ENCODE measurements around the gene ERO1B.

The ERO1B gene

DNA sequence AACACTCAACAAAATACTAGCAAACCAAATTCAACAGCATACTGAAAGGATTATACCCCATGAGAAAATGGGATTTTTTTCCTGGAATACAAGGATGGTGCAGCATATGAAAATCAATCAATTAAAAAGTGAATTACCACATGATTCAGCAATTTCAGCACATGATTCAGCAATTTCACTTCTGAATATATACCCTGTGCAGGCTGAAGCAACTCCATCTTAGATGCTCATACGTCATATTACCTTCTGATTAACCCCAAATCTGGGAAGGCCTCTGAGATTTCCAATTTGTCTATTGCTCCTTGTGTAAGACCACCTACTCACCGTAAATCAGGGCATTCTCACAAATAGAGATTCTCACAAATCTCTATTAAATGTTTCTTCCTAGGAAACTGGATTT lies 43.8 kb upstream of the ERO1B start:
- H3K9ac ChIP-seq (ENCODE audit: low read length): no peak overlapping the region
- H3K27me3 ChIP-seq (ENCODE audit: insufficient read depth, low read length): no peaks in the 10 kb centered on the region
- no peaks in the 10 kb centered on the region for H3F3A ChIP-seq (ENCODE audit: insufficient read depth, low read length)
- no peaks in the 10 kb centered on the region for H4K20me1 ChIP-seq (ENCODE audit: insufficient read depth, low read length)
- H3K4me1 ChIP-seq (ENCODE audit: insufficient read depth, low read length, severe bottlenecking): no peaks in the 10 kb centered on the region
- H3K4me2 ChIP-seq (ENCODE audit: low read length): no peak overlapping the region
- H3K79me2 ChIP-seq (ENCODE audit: insufficient read depth, low read length): no peaks in the 10 kb centered on the region
- H3K27ac ChIP-seq (ENCODE audit: low read depth, low read length, poor library complexity, severe bottlenecking): no peak overlapping the region
- H3K36me3 ChIP-seq (ENCODE audit: insufficient read depth, low read length): no peaks in the 10 kb centered on the region
- H2AFZ ChIP-seq (ENCODE audit: low read length): no peak overlapping the region
- H3K9me2 ChIP-seq (ENCODE audit: low read depth, low read length): no peaks in the 10 kb centered on the region
- H3K9me3 ChIP-seq (ENCODE audit: low read length): 0 out of 2 replicates have a peak, but pooled peaks cover 5% of the 10 kb centered on the region
- TF ChIP-seq EZH2 (IDR thresholded peaks at IDR 0.05; ENCODE audit: borderline replicate concordance, low read length): no peak
- TF ChIP-seq, protein P1, sequence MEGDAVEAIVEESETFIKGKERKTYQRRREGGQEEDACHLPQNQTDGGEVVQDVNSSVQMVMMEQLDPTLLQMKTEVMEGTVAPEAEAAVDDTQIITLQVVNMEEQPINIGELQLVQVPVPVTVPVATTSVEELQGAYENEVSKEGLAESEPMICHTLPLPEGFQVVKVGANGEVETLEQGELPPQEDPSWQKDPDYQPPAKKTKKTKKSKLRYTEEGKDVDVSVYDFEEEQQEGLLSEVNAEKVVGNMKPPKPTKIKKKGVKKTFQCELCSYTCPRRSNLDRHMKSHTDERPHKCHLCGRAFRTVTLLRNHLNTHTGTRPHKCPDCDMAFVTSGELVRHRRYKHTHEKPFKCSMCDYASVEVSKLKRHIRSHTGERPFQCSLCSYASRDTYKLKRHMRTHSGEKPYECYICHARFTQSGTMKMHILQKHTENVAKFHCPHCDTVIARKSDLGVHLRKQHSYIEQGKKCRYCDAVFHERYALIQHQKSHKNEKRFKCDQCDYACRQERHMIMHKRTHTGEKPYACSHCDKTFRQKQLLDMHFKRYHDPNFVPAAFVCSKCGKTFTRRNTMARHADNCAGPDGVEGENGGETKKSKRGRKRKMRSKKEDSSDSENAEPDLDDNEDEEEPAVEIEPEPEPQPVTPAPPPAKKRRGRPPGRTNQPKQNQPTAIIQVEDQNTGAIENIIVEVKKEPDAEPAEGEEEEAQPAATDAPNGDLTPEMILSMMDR (IDR thresholded peaks at IDR 0.05; ENCODE audit: low read length): no peak
- no peak overlapping the region for H3K4me3 ChIP-seq (ENCODE audit: low read depth, low read length, poor library complexity, severe bottlenecking)

DNA sequence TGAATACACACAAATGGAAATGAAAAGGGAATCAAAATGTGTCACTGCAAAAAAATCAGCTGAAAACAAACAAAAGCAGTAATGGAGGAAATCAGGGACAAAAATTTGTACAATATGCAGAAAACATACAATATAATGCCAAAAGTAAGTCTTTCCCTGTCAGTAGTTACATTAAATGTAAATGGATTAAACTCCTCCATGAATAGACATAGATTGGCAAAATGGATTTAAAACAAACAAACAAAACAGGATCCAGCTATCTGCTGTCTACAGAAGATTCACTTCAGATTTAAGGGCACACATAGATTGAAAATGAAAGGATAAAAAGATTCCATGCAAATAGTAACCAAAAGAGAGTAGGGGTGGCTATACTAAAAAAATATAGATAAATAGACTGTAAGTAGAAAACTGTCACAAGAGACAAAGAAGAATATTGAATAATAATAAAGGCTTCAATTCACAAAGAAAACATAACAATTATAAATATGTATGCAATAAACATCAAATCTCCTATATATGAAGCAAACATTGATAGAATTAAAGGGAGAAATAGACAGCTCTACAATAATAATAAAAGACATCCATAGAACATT lies 42.2 kb upstream of the ERO1B start:
- Histone ChIP-seq H3K4me3 (ENCODE audit: low read depth, low read length, poor library complexity, severe bottlenecking) (no peak overlapping the region), H3K9me2 (ENCODE audit: low read depth, low read length) (no peaks in the 10 kb centered on the region), H3K27ac (ENCODE audit: low read depth, low read length, poor library complexity, severe bottlenecking) (no peak overlapping the region), H3K9ac (ENCODE audit: low read length) (no peak overlapping the region), H3F3A (ENCODE audit: insufficient read depth, low read length) (no peaks in the 10 kb centered on the region), H3K9me3 (ENCODE audit: low read length) (0 out of 2 replicates have a peak, but pooled peaks cover 5% of the 10 kb centered on the region), H2AFZ (ENCODE audit: low read length) (no peak overlapping the region), H3K79me2 (ENCODE audit: insufficient read depth, low read length) (no peaks in the 10 kb centered on the region), H3K36me3 (ENCODE audit: insufficient read depth, low read length) (no peaks in the 10 kb centered on the region), H4K20me1 (ENCODE audit: insufficient read depth, low read length) (no peaks in the 10 kb centered on the region), H3K4me1 (ENCODE audit: insufficient read depth, low read length, severe bottlenecking) (no peaks in the 10 kb centered on the region), H3K4me2 (ENCODE audit: low read length) (no peak overlapping the region), H3K27me3 (ENCODE audit: insufficient read depth, low read length) (no peaks in the 10 kb centered on the region)
- TF ChIP-seq, protein P1 (IDR thresholded peaks at IDR 0.05; ENCODE audit: low read length): no peak
- TF ChIP-seq EZH2 (IDR thresholded peaks at IDR 0.05; ENCODE audit: borderline replicate concordance, low read length): no peak

DNA sequence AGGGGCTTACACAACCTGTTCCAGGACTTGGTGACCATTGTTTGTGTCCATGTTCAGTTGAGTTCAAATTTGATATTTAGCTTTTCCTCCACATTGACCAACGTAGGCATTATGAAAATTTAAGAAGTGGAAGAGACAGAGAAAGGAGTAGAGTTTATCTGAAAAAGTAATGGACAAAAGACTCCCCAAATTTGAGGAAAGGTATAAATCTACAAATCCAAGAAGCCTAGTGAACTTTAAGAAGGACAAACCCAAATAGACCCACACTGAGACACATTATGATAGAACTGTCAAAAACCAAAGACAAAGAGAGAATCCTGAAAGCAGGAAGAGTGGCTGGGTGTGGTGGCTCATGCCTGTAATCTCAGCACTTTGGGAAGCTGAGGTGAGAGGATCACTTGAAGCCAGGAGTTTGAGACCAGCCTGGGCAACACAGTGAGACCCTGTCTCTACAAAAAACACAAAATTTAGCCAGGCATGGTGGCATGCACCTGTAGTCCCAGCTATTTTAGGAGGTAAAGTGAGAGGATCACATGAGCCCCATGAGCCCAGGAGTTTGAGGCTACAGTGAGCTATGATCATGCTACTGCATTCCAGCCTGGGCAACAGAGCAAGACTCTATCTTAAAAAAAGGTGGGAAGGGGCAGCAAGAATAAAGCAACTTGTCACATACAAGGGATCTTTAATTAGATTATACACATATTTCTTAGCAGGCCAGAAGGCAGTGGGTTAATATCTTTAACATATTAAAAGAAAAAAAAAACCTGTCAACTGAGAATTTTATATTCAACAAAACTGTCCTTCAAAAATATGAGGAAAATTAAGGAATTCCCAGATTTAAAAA lies 41.0 kb upstream of the ERO1B start:
- Histone ChIP-seq H3K4me1 (ENCODE audit: insufficient read depth, low read length, severe bottlenecking) (no peaks in the 10 kb centered on the region), H3K9me2 (ENCODE audit: low read depth, low read length) (no peaks in the 10 kb centered on the region), H3K79me2 (ENCODE audit: insufficient read depth, low read length) (no peaks in the 10 kb centered on the region), H3K9me3 (ENCODE audit: low read length) (0 out of 2 replicates have a peak, but pooled peaks cover 5% of the 10 kb centered on the region), H2AFZ (ENCODE audit: low read length) (no peak overlapping the region), H3K4me3 (ENCODE audit: low read depth, low read length, poor library complexity, severe bottlenecking) (no peak overlapping the region), H4K20me1 (ENCODE audit: insufficient read depth, low read length) (no peaks in the 10 kb centered on the region), H3F3A (ENCODE audit: insufficient read depth, low read length) (no peaks in the 10 kb centered on the region), H3K4me2 (ENCODE audit: low read length) (no peak overlapping the region), H3K27me3 (ENCODE audit: insufficient read depth, low read length) (no peaks in the 10 kb centered on the region), H3K9ac (ENCODE audit: low read length) (no peak overlapping the region), H3K36me3 (ENCODE audit: insufficient read depth, low read length) (no peaks in the 10 kb centered on the region), H3K27ac (ENCODE audit: low read depth, low read length, poor library complexity, severe bottlenecking) (no peak overlapping the region)
- TF ChIP-seq EZH2 (IDR thresholded peaks at IDR 0.05; ENCODE audit: borderline replicate concordance, low read length): no peak
- TF ChIP-seq, protein P1 (IDR thresholded peaks at IDR 0.05; ENCODE audit: low read length): no peak

All from OCI-LY1 (cell line).